Loucy (cell line): ENCODE results near the gene FANCC.

Experiments
- EZH2phosphoT487 ChIP-seq: fragments of 200-600 bp; IDR thresholded peaks from 2 replicates; pipeline ENCODE4 v1.6.1; 2018; ENCODE audit warnings: antibody characterized with exemption, mild to moderate bottlenecking, moderate library complexity, borderline replicate concordance
- TF ChIP-seq, protein P1 (sequence below): fragments of 200-600 bp; sonication (generic); conservative IDR thresholded peaks from 2 replicates; pipeline ENCODE4 v1.5.1; 2014; ENCODE audit warnings: mild to moderate bottlenecking, antibody characterized with exemption, low read length

GRCh38 chr9:95129476-95130291 lies 187.8 kb downstream of the FANCC start:
- TF ChIP-seq, protein P1, sequence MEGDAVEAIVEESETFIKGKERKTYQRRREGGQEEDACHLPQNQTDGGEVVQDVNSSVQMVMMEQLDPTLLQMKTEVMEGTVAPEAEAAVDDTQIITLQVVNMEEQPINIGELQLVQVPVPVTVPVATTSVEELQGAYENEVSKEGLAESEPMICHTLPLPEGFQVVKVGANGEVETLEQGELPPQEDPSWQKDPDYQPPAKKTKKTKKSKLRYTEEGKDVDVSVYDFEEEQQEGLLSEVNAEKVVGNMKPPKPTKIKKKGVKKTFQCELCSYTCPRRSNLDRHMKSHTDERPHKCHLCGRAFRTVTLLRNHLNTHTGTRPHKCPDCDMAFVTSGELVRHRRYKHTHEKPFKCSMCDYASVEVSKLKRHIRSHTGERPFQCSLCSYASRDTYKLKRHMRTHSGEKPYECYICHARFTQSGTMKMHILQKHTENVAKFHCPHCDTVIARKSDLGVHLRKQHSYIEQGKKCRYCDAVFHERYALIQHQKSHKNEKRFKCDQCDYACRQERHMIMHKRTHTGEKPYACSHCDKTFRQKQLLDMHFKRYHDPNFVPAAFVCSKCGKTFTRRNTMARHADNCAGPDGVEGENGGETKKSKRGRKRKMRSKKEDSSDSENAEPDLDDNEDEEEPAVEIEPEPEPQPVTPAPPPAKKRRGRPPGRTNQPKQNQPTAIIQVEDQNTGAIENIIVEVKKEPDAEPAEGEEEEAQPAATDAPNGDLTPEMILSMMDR, result no peak
- no peak for TF ChIP-seq EZH2phosphoT487
